ENCODE results near the gene SMIM28.
"Not testable (repeated sequence)": the region's sequence is repeated elsewhere in the genome, so short reads cannot be mapped to it uniquely, and the experiment has no call there.

SMIM28 gene

DNA sequence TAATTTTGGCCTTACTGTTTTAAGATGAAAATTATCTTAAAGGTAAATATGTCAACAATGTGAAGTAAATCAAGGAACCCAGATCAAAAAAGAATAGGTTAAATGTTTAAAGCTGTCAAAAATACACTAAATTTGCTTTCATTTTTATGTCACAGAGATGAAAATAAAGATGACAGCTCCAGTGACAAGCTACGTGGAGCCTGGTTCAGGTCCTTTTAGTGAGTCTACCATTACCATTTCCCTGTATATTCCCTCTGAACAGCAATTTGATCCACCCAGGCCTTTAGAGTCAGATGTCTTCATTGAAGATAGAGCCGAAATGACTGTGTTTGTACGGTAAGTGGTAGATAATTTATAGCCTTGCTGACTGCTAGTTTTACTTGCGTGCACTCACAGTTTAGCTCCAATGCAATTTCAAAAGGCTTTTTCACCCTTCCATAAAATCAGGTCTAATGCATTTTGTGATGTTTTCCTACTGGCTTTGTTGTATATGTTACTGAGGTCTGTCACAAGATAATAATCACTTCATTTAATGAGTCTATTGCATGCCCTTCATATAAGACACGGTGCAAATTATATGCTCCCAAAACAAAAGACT is 28.2 kb downstream of the SMIM28 start:
- no peak for DNase-seq

DNA sequence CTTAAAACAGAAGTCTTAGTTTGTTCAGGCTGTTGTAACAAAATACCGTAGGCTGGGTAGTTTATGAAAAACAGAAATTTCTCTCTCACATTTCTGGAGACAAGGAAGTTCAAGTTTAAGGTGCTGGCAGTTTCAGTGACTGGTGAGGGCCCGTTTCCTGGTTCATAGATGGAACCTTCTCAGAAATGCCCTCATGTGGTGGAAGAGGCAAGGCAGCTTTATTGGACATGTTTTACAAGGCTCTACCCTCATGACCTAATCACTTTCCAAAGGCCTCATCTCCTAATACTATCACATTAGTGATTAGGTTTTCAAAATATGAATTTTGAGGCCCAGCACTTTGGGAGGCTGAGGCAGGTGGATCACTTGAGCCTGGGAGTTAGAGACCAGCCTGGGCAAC is 28.7 kb downstream of the SMIM28 start:
- DNase-seq, result peak in 3 of 4 experiments; percentile 38 to 42 (median 39)

DNA sequence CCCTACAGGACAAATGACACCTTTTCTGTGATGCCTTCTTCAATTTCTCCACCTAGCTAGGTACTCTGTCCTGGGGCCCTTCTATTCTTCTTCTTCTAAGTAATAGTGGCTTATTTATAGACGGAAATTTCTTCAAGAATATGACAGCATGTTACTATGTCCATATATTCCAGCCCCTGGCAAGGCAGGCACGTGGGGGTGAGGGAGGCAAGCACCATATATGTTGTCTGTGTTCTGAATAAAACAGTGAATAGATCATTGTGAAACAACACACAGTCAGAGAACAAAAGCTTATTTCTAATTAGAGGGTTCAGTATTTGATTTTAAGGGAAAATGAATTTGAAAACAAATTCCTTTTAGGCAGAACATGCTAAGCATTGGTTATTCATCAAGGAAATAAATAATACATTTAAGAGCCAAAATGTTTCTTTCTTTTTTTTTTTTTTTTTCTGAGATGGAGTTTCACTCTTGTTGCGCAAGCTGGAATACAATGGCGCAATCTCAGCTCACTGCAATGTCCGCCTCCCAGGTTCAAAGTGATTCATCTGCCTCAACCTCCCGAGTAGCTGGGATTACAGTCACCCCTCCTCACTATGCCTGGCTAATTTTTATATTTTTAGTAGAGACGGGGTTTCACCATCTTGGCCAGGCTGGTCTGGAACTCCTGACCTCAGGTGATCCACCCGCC is 32.5 kb downstream of the SMIM28 start:
- DNase-seq, result peak; percentile 43 to 74 (median 66)

DNA sequence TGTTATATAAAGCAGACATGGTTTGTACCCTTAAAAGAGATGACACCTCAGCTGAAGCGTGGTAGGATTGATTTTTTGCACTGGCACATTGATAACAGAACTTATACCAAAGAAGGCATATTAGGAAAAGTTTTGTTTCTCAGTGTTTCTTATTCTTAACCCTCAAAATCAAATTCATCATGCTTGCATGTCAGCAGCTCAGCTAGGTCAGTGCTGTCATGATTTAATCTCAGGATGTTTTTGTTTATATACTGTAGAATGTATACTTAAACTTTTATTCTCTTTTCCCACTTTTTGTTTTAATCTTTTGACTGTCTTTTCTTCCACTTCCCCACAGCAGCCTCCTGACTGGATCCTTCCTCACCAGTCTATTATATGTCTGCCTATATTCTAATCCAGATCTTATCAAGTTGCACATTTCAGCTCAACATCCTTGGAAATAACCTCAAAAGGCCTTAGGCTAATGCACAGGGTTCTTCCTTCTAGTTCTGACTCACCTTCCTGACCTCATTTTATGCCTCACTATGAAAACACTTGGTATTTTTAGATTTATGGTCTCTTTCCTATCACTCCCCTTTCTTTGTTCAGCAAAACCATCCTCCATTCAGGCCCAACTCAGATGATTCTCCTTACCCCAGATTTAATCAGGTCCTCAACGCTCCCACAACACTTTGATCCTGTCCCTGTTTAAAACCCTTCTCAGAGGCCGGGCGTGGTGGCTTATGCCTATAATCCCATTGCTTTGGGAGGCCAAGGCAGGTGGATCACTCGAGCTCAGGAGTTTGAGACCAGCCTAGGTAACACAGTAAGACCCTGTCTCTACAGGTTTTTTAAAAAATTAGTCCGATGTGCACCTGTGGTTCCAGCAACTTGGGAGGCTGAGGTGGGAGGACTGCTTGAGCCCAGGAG is 33.5 kb downstream of the SMIM28 start:
- DNase-seq, result peak in 2 of 4 experiments; percentile 34 to 49

DNA sequence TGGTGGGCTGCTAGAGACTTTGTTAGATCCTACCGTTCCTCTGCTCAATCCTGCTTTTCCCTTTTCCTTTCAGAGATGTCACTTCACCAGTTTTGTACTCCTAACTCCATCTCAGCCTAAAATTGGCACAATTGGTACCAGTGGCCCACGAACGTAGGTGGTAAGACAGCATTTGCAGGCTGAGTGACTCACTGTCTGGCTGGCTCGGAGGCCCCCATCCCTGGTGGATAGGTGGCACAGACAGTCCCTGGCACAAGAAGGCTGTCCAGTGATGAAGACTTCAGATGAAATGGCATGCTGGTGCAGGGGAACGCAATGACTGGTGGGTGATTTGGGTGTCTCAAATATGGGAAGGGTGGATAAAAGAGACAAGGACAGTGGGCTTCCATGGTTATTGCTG is 37.4 kb downstream of the SMIM28 start:
- no peak for DNase-seq

DNA sequence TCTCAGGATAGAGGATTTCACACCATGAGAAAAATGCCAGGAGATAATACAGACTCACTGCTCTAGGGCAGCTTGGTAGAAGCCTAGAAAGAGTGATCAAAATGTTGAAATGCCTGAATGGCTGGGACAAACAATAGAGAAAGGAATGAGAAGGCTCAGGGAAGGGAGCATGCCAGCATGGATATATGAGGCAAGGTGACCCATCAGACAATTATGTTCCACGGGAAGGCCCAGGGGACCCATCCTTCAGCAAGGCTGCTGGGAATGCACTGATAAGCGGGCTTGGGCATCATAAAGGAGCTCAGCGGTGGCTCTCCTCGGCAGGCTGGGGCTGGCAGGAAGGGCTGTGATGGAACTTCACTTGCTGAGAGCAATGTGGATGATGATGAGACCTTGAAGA is 38.5 kb downstream of the SMIM28 start:
- DNase-seq, result no peak

DNA sequence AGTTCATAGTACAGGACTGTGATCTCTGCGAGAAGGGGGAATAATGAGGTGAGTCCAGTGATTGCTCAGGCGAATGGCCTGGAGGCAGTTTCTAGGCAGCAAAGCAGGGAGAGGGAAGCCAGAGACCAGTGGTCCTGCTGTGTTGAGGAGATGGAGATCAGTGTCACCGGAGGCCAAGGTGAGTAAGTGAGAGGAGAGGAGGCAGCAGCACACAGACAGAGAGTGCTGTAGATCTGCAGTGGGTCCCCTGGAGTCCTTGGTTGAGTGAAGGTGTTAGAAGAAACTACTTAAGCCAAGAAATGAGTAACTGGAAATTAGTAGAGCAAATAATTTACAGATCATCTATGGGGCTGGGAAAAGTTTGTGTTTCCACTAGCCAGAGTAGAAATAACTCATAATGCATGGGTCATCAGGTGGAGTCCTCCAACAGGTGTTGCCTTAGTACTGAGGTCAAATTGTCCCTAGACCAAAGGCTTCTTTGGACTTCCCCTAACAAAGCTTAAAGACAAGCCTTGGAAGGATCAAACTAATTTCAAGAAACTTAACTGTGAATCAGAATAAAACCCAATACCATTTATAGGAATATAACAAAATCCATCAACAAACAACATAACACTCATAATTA is 39.9 kb downstream of the SMIM28 start:
- DNase-seq, result no peak

DNA sequence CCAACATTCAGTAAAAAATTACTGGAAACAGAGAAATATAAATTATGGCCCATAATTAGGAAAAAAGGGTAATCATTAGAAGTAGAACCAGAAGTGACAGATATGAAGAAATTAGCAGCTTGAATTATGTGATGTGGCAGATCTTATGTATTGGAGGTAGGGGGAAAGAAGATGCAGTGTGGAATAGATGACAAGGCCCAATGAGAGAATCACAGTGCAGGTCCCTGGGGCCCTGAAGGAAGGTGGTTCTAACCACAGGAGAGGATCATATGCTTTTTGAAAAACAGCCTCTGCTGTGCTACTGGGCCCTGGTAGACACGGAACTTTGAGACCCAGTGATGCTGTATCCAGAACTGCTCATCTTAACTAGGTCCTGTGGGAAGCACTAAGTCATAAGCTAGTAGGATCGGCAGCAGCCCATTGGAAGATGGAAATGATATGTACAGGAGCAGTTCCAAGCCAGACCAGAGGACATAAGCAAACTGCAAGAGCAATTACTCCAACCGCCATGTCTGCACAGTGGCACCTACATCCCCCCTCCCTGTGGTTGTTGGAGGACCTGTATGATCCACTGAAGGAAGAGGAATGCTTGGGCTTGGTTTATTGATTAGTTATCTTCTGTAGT is 40.5 kb downstream of the SMIM28 start:
- DNase-seq, result no peak

DNA sequence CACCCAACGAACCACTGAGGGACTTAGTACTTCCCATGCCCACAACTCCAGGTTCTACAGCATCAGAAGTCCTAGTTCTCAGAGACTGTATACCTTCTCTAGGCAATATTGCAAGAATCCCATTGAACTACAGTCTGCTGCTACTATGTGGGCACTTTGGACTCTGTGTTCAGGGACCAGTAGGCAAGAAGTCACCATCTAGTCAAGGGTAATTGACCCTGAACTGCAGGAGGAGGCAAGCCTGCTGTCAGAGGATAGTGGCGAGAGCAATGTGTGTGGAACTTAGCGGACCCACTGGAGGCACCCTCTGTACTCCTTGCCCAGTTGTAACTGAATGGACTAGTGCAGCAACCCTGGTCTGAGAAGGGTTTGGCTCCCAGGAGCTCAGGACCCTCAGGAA is 42.1 kb downstream of the SMIM28 start:
- no peak for DNase-seq

DNA sequence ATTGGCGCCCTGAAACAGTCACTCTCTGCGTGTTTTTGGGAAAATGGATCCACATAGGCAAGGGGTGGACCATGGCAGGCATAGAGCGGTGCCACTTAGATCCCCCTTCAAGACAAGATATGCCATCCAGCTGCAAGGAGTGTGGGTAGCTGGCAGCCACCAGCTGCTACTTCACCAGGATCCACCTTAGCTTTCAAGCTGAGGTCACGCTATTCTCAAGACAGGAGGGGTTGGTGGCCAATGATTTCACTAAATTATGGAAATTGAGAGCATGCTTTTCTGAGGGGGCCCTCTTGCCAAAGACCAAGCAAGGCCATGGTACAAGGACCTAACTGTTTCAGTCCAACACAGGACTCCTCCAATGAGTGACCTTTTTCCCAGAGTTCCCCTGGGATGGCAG is 42.7 kb downstream of the SMIM28 start:
- no peak for DNase-seq

DNA sequence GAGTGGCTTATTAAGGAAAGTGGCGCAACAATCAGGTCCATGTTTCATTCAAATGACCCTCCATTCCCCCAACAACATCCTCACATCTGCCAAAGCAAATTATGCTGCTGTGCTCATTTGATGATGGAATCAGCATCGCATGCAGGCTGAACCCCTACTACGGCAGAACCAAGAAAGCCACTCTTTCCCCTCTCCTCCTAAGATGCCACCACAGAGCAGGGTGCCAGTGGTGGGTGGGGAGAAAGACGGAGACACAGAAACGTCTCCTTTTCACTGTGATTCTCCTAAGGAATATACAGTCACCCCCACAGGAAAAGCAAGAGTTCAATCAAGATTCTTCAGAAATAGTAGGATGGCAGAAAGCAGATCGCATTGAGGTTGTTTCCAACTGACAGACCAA is 43.4 kb downstream of the SMIM28 start:
- DNase-seq, result no peak

DNA sequence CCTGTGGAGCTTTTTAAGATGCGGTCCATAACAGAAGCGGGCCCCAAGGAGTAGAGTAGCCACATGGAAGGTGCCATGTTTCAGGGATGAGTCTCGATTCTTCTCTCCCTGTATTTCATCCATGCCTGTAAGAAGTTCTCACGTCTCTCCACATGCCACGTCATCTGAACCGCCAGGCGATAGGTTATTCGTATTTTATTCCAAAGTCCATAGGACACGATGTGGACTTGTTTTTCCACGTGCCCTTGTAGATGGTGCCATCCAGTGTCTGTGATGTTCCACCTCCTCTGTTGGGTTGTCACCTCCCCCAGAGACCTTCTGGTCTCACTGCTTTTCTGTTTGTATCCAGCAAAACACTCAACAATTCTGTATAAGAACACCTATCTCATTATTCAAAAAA is 43.9 kb downstream of the SMIM28 start:
- DNase-seq, result no peak

DNA sequence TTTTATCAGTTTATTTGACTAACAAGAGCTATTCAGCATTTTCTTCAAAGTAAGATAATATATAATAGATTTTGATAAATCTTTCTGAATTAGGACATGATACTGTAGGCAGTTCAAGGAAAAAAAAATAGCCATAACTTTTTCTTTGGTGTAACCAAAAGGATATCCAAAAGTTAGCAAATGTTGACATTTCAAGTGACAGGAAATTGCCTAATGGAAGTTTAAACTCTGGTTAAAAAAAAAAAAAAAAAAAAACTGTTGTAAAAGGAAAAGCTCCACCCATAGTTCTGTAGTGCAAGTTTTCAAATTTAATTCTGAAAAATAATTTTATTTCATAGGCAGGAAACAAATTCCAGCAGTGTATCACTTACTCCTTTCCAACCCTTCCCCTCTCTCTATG is 45.2 kb downstream of the SMIM28 start:
- peak in 2 of 4 experiments; percentile 28 to 53 for DNase-seq

DNA sequence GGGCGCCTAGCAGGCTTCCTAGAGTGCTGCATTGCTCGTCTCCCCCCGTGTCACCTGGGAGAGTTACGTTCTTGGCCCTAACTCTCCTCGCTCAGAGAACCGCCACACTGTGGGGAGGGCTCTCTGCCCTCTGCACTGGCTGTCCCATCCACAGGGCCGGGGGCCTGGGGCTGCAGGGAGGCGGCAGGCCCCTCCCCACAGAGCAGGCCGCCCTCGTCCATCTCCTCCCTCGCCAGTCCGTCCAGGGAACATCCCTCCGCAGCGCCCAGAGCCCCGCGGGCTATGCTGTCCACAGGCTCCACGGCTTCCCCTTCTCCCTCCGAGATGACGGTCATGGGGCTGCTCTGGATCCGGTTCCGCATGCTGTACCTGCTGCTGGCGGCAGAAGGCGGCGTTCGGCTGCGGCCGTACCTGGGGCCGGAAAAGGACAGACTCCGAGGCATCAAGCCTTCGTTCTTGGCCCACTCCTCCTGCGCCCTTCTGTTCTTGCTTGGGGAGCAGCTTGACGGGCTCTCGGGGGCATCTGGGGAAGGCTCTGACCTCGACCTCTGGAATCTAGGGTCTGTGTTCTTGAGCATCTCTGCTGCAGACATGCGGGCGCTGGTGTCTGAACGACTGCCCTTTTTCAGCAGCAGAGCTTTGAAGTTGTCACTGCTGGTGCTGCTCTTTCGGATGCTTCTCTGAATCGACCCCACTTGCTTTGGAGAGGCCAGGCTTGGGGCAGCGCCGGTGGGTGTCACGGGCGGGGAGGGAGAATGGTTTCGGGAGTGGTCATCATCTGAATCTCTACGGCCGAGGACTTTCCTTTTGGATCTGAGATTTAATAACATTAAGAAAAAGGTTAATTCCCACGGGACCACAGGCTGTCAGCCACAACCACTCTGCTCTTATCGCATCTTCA is 46.5 kb downstream of the SMIM28 start:
- DNase-seq, result no peak

DNA sequence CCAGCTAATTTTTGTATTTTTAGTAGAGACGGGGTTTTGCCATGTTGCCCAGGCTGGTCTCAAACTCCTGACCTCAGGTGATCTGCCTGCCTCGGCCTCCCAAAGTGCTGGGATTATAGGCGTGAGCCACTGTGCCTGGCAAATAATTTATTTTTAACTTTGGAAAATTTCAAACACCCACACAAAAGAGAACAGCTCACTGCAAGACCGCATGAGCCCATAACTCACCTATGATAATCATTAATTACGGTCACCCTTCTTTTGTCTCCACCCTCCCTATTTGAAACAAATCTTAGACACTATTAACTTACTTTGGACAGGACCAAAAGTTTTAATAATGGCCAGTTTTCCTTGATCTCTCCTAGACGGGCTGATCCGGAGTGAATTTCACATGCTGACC is 47.6 kb downstream of the SMIM28 start:
- not testable (repeated sequence) for DNase-seq

DNA sequence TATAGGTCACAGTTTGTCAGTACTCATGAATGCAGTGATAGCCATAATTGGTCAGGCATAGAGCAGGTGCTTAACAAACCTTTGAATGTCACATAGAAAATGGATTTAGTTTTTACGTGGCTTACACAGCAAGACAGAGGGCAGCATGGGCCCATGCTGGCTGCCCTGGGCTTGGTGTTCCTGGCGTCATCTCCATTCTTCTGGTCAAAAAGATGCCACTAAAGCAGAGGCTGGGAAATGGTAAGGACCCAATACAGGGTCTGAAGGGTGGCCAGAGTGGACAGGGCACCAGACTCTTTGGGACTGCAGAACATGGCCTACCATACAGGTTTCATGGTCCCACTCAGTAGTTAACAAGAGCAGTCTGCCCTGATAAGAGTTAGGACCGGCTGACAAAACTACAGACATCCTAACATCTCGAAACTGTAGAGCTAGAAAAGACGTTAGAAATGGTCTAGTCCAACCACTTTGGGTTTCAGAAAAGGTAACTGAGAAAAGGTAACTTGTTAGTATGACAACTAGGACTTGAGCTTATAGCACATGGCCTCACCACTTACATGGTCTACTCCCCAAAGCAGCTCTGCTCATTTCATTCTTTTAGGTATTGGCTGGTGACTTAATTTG is 48.9 kb downstream of the SMIM28 start:
- no peak for DNase-seq

DNA sequence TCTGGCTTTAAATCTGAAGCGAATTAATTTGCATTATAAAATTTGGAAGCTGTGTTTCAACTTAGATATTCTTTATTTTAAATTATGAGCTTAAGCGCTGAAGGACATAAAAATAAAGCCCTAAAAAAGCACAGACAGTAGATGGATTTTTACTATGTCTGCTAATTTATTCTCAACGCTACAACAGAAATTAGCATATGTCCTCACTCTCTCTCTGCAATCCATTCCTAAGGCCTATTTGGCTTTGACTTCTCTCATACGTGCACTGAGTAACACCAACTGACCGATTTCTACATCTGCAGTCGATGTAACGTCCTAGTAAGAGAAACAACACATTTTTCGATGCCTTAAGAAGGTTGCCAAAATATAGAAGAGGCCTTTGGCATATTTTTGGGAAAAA is 50.0 kb downstream of the SMIM28 start:
- DNase-seq, result no peak

DNA sequence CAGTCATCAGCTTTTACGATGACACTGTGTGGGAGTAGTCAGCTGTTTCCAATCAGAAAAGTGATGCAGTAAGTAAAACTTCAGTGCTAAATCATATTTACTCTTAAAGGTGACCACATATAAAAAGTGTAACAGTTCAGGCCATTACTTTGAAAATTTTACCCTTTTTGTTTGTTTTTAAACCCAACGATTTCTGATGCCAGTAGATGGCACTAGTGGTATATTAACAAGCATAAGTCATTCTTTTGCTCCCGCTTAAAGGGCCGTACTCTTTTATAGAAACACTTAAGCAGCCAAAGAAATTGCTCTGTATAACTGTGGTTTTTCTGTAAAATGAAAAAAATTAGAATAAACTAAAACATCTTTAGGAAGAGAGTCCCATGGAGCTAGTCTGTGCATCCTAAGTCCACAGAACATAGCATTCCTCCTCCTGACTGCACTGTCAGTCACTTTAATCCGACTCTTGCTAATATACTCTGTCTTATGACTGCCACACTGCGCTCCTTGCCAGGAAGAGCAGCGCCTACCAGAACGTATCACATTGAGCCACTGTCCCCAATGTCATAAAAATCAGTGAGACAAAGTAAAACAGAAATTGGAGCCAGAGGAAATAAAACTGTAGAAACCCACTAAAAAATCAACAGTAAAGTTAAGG is 51.4 kb downstream of the SMIM28 start:
- DNase-seq, result peak in 3 of 4 experiments; percentile 49 to 80 (median 73)

DNA sequence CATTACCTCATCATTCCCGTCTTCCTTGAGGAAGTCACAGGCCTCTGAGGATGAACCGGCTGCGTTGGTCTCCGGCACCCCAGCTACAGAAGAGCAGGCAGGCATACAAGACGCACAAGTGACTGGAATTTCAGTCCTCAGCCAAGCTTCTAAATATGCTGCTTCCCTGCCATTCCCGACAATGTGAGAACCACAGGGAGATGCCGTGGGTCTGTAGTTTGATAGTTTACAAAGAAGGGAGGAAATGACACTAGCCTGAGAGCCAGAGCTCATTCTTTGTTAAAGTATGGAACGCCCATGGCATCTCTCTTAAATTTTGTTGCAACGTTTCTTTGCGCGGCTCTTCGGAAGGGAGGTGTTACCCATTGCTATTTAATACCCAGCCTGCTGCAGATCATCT is 52.1 kb downstream of the SMIM28 start:
- DNase-seq, result no peak

DNA sequence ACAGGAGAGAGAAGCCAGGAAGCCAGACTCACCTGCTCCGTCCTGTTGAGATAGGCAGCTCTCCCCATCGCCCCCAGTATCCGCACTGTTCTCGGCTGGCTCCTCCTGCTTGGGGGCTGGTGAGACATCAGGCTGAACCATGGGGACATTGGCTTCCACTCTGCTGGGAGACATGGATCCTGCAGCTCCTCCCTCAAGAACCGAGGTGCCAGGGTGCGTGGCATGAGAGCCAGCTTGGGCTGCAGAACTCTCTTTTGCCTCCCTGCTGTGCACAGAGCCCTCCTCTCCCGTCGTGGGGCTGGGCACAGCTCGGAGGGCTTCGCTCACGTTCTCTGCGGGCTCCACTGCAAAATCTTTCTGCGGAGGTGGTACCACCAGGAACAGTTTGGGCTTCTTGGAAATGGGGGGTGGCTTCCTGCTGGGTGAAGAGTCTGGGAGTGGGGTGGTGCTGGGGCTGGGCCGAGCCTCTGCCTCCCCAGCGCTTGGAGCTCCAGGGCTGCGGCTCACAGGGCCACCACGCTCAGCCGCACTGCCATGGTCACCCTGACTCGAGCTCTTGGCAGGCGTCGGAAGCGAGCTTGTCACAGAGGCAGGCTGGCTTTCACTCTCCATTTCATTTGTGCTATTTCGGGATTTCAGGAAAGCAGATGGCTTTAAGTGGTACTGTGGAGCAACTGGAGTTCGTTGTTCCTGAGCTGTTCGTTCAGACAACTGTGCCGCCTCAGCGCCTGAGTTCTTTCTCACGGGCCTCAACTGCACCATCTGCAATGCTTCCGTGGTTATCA is 52.8 kb downstream of the SMIM28 start:
- no peak for DNase-seq
